Ovary (tissue), 3 donors: Measurements from ENCODE around the gene EIF4E3.

Source experiments
- CTCF ChIP-seq, 3 donors: fragments of 450-650 bp in 2 of 3; fragments of 200-600 bp in 1 of 3; IDR thresholded peaks; one replicate each; pipeline versions ENCODE4 v1.5.1 to v1.8.0; 2016 to 2022; ENCODE audit warnings: antibody characterized with exemption in 3 of 3, mild to moderate bottlenecking in 1 of 3
- EP300 ChIP-seq: sonication (generic); formaldehyde crosslinking; IDR thresholded peaks from one replicate; pipeline ENCODE4 v1.6.1; 2017; ENCODE audit warnings: antibody characterized with exemption
- POLR2A ChIP-seq: fragments of 450-650 bp; IDR thresholded peaks from one replicate; pipeline ENCODE4 v1.6.1; 2017; ENCODE audit warnings: antibody characterized with exemption, mild to moderate bottlenecking, moderate library complexity
- donor health status: DM: no; HTN: no; CAD: no.

GRCh38 chr3:71703797-71704196, 21.4 kb downstream of the EIF4E3 start:
- TF ChIP-seq POLR2A (no peak), CTCF (IDR thresholded peaks at IDR 0.05) (no peak), EP300 (no peak)
